CD4-positive, alpha-beta T cell (primary cell): Measurements from ENCODE around the gene KATNAL2. TPM values are rescaled to one million over a fixed set of nuclear protein-coding genes. Genes with fewer than 3 reads are reported as not detected.

Experiments used
- ATAC-seq: fragments of 200-7000 bp; cut with Tn5 transposase; one replicate; pipeline ENCODE4 v1.10.0; 2022; ENCODE audit warnings: mild to moderate bottlenecking; ENCODE audit not compliant: poor library complexity
- CTCF ChIA-PET: fragments of 350-600 bp; sonication (Branson Sonifier 250); formaldehyde crosslinking; loops from one replicate; lab custom pipeline; 2021; ENCODE audit warnings: antibody characterized with exemption, inconsistent platforms; lab: Charles Lee
- POLR2A ChIA-PET: fragments of 350-600 bp; sonication (Branson Sonifier 250); formaldehyde crosslinking; loops from one replicate; lab custom pipeline; 2021; ENCODE audit warnings: antibody characterized with exemption, inconsistent platforms; lab: Charles Lee
- DNase-seq, 14 experiments: peaks; one replicate each; pipeline ENCODE4 v3.0.0-alpha.2; 2013 to 2020; ENCODE audit warnings: mixed read lengths in 2 of 14
- H3K27ac ChIP-seq, 2 donors: one replicate each; pipeline versions ENCODE4 v1.5.1 to v1.7.0; 2013; ENCODE audit warnings: low read length in 2 of 2, low read depth in 1 of 2, mild to moderate bottlenecking in 1 of 2
- H3K27me3 ChIP-seq, 2 experiments: 1 replicate in 1 of 2; 2 replicates in 1 of 2; pipeline versions ENCODE4 v1.6.1 to v1.7.0; 2013; ENCODE audit warnings: low read length in 2 of 2, control low read depth in 1 of 2, mild to moderate bottlenecking in 1 of 2, moderate library complexity in 1 of 2; ENCODE audit not compliant: insufficient read depth in 2 of 2, control insufficient read depth in 1 of 2
- H3K36me3 ChIP-seq: one replicate; pipeline ENCODE4 v1.6.1; 2013; ENCODE audit warnings: low read length, control low read depth; ENCODE audit not compliant: insufficient read depth
- H3K4me1 ChIP-seq: one replicate; pipeline ENCODE4 v1.6.1; 2013; ENCODE audit warnings: low read length, control low read depth; ENCODE audit not compliant: insufficient read depth
- H3K4me3 ChIP-seq: one replicate; pipeline ENCODE4 v1.5.1; 2013; ENCODE audit warnings: mild to moderate bottlenecking, low read length, moderate library complexity
- H3K9me3 ChIP-seq, 2 experiments: 1 replicate in 1 of 2; 2 replicates in 1 of 2; pipeline versions ENCODE4 v1.6.1 to v1.7.0; 2013; ENCODE audit warnings: low read length in 2 of 2, mild to moderate bottlenecking in 2 of 2, control low read depth in 1 of 2, moderate library complexity in 1 of 2; ENCODE audit not compliant: control insufficient read depth in 1 of 2, insufficient read depth in 1 of 2
- H3K27ac Mint-ChIP-seq: one replicate; pipeline ENCODE4 v1.8.0; 2020; ENCODE audit warnings: mixed read lengths
- H3K27me3 Mint-ChIP-seq: one replicate; pipeline ENCODE4 v1.8.0; 2021; ENCODE audit warnings: mixed read lengths
- H3K36me3 Mint-ChIP-seq: one replicate; pipeline ENCODE4 v1.8.0; 2021; ENCODE audit warnings: low read depth, mixed read lengths
- H3K4me1 Mint-ChIP-seq: one replicate; pipeline ENCODE4 v1.8.0; 2021; ENCODE audit warnings: low read depth, mixed read lengths
- H3K4me3 Mint-ChIP-seq: one replicate; pipeline ENCODE4 v1.8.0; 2020; ENCODE audit warnings: mild to moderate bottlenecking, mixed read lengths
- H3K9me3 Mint-ChIP-seq: one replicate; pipeline ENCODE4 v1.8.0; 2020; ENCODE audit warnings: mixed read lengths
- intact Hi-C, 2 experiments: fragments of 100-400 bp; cut with DNase I in 1 of 2; cut with micrococcal nuclease in 1 of 2; formaldehyde crosslinking; loops; one replicate each; pipeline versions ENCODE4 v1.15.1 to v1.9.0; 2023 to 2025; cut with DNase I, micrococcal nuclease
- total RNA-seq, 174 experiments: library from RNA in 2 of 174; stranded (reverse) in 2 of 174; gene quantifications; one replicate each; pipeline ENCODE4 v1.2.3 and lab custom pipeline; 2021 to 2026
- TF ChIP-seq, protein P1 (sequence below): fragments of 200-600 bp; IDR thresholded peaks from one replicate; pipeline ENCODE4 v1.8.0; 2022; ENCODE audit warnings: antibody characterized with exemption, mild to moderate bottlenecking

KATNAL2 gene
- total RNA-seq, 2 experiments from 2014 or later = 1.5 to 2.0 TPM

DNA sequence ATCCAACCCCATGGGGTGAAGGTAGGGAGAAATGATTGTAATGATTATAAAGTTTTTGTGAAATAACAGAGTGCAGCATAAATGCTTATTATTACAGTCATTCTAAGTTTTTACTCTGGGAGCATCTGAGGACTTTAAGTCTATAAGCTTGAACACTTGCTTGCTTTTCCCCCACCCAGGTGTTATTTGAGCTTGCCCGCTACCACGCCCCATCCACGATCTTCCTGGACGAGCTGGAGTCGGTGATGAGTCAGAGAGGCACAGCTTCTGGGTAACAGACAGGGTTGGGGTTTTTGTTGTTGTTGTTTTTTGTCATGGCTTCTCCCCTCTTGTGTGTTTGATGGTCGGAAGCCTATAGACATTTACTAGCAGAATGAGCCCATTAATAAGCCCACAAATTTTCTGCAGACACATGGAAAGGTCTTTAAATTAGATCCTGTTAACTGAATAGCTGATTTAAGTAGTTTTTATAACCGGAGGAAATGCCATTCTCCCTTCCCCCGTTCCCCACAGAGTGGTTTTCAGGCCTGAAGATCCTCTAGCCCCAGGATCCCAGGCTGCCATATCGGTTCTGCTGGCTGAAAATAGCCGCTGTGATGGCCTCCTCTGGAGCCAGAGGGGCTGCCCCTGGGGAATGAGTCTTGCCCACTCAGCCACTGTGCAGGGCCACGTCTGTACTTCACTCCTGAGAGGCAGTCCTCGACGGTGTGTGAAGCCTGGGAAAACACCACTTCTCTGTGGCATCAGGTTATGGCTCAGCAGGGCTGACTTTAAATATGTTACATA lies 157.9 kb downstream of the KATNAL2 start:
- Histone ChIP-seq H3K9me3 (no peaks in the 10 kb centered on the region), H3K4me1 (no peaks in the 10 kb centered on the region), H3K4me3 (no peak overlapping the region), H3K27me3 (no peaks in the 10 kb centered on the region), H3K36me3 (no peaks in the 10 kb centered on the region), H3K27ac (no peak overlapping the region)
- TF ChIP-seq, protein P1, sequence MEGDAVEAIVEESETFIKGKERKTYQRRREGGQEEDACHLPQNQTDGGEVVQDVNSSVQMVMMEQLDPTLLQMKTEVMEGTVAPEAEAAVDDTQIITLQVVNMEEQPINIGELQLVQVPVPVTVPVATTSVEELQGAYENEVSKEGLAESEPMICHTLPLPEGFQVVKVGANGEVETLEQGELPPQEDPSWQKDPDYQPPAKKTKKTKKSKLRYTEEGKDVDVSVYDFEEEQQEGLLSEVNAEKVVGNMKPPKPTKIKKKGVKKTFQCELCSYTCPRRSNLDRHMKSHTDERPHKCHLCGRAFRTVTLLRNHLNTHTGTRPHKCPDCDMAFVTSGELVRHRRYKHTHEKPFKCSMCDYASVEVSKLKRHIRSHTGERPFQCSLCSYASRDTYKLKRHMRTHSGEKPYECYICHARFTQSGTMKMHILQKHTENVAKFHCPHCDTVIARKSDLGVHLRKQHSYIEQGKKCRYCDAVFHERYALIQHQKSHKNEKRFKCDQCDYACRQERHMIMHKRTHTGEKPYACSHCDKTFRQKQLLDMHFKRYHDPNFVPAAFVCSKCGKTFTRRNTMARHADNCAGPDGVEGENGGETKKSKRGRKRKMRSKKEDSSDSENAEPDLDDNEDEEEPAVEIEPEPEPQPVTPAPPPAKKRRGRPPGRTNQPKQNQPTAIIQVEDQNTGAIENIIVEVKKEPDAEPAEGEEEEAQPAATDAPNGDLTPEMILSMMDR = no peak
- no peaks in the 10 kb centered on the region for H3K36me3 Mint-ChIP-seq
- ChIA-PET POLR2A (no interaction called here), CTCF (interaction anchor here (0.6 kb wide), 1 partner anchor 893 kb away, joined by 4 read pairs; no protein-coding TSS in a partner anchor)
- no peak overlapping the region for H3K4me3 Mint-ChIP-seq
- intact Hi-C loops = no loop called here
- H3K27ac Mint-ChIP-seq = no peak overlapping the region
- no peak for DNase-seq
- no peaks in the 10 kb centered on the region for H3K4me1 Mint-ChIP-seq
- no peaks in the 10 kb centered on the region for H3K27me3 Mint-ChIP-seq
- no peaks in the 10 kb centered on the region for H3K9me3 Mint-ChIP-seq
- no peak for ATAC-seq

DNA sequence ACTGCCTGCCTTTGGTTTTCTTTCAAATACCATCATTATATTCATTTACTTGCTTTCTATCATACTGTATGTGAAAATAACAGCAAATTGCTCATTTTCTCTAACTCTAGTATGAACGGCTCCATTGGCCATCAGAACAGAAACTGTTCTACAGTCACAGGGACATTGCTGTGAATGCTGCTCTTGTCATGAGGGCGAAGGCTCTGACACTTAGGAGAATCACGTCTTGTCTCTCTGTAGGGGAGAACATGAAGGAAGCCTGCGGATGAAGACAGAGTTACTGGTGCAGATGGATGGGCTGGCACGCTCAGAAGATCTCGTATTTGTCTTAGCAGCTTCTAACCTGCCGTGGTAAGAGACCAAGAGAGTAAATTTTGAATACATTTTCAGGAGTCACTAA lies 159.7 kb downstream of the KATNAL2 start:
- no peak overlapping the region for H3K4me3 ChIP-seq
- H3K36me3 ChIP-seq = no peaks in the 10 kb centered on the region
- DNase-seq (no peak), ATAC-seq (no peak)
- Mint-ChIP-seq H3K27ac (no peak overlapping the region), H3K4me3 (no peak overlapping the region), H3K4me1 (no peaks in the 10 kb centered on the region), H3K27me3 (no peaks in the 10 kb centered on the region), H3K36me3 (no peaks in the 10 kb centered on the region), H3K9me3 (no peaks in the 10 kb centered on the region)
- no peaks in the 10 kb centered on the region for H3K27me3 ChIP-seq
- TF ChIP-seq, protein P1 = no peak
- no peaks in the 10 kb centered on the region for H3K4me1 ChIP-seq
- CTCF ChIA-PET = no interaction called here
- intact Hi-C loops = no loop called here
- POLR2A ChIA-PET = no interaction called here
- no peak overlapping the region for H3K27ac ChIP-seq
- no peaks in the 10 kb centered on the region for H3K9me3 ChIP-seq

DNA sequence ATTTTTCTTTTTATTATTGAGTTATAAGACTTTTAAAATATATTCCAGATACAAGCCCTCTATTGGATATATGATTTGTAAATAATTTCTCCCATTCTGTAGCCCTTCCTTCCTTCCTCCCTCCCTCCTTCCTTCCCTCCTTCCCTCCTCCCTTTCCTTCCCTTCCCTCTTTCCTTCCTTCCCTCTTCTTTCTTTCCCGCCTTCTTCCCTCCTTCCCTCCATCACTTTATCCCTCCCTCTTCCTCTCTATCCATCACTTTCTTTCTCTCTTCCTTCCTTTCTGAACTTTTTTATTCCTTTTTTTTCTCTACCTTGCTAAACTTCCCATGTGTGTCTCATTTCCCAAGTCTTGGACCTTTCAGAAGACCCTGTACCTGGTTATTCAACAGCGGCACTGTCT lies 163.5 kb downstream of the KATNAL2 start:
- intact Hi-C loops = no loop called here
- Histone ChIP-seq H3K9me3 (no peaks in the 10 kb centered on the region), H3K27me3 (no peaks in the 10 kb centered on the region), H3K36me3 (no peaks in the 10 kb centered on the region), H3K4me1 (no peaks in the 10 kb centered on the region), H3K27ac (no peak overlapping the region), H3K4me3 (no peak overlapping the region)
- ChIA-PET CTCF (no interaction called here), POLR2A (no interaction called here)
- TF ChIP-seq, protein P1 = no peak
- ATAC-seq (no peak), DNase-seq (no peak)
- no peaks in the 10 kb centered on the region for H3K9me3 Mint-ChIP-seq
- H3K4me3 Mint-ChIP-seq = no peak overlapping the region
- H3K27ac Mint-ChIP-seq = no peak overlapping the region
- H3K36me3 Mint-ChIP-seq = no peaks in the 10 kb centered on the region
- H3K4me1 Mint-ChIP-seq = no peaks in the 10 kb centered on the region
- no peaks in the 10 kb centered on the region for H3K27me3 Mint-ChIP-seq
